Measurements from ENCODE around the gene GP1BB.
A peak's percentile ranks its signal among the peaks of the same experiment; 100 is the strongest.

The GP1BB gene

DNA sequence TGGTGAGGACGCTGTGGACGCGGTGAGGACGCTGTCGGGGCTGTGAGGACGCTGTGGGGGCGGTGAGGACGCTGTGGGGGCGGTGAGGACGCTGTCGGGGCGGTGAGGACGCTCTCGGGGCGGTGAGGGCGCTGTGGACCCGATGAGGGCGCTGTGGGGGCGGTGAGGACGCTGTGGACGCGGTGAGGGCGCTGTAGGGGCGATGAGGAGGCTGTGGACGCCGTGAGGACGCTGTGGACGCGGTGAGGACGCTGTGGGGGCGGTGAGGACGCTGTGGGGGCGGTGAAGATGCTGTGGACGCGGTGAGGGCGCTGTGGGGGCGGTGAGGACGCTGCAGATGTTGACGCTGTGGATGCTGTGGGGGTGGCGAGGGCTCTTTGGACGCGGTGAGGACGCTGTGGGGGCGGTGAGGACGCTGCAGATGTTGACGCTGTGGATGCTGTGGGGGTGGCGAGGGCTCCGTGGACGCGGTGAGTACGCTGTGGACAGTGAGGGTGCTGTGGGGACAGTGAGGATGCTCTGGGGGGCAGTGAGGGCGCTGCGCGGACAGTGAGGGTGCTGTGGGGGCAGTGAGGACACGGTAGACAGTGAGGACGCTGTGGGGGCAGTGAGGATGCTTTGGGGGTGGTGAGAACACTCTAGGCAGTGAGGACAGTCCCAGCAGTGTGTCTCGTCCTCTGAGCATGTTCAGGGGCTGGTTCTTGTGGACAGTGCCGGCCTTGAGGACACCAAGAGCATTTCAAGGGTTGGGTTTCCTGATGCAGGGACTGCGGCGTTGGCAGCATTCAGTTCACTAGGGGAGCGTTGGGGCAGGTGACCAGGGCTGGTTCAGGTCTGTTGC lies 4.2 kb downstream of the GP1BB start:
- DNase-seq, result no peak

GRCh38 chr22:19728271-19728670 lies 4.9 kb downstream of the GP1BB start:
- DNase-seq, result no peak

GRCh38 chr22:19728836-19729235 lies 5.5 kb downstream of the GP1BB start:
- DNase-seq, result no peak

GRCh38 chr22:19729507-19729906 lies 6.2 kb downstream of the GP1BB start:
- no peak for DNase-seq

DNA sequence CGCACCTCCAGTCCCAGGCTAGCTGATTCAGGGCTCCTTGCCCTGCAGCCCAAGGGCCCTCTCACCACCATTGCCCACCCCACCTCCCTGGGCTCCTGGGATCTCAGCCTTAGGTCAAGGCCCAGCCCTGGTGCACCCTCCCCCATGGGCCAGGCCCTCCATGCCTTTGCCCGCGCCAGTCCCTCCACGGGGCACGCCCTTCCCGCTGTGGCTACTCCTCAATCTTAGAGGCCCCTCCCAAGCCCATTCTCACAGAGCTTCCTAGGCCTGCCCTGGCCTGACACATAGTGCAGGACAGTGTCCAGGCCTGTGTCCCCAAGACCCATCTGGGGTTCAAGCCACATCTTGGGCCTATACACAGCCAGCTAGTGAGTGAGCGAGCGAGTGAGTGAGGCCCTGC lies 6.9 kb downstream of the GP1BB start:
- DNase-seq, result no peak

DNA sequence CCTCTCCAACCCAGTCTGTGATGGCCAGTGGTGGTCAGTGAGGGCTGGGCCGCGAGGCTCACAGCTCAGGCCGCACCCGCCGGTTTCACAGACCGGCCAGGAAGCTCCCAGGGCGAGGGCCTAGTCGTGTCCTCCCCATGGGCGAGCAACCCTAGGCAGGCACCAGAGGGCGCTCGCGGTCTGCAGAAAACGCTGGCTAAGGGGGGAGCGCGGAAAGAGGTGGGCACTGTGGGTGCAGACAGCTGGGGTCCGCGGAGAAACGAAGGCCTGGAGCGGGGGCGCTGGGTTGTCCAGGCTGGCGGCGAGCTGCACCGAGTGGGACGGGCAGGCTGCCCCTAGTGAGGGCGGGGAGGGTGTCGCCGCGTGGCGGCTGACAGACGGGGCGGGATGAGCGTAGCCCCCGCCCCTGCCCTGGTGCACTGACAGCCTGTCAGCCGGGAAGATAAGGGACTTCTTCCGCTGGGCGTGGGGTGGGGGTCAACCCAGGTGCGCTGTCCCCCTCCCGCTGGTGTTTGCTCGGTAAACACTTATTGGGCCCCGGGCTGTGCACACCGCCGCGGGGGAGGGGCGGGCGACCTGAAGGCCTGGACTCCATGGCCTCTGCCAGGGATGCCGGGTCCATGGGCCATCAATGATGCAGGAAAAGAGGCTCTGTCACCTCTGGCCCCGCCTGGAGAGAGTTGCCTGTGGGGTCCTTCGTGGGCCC lies 7.5 kb downstream of the GP1BB start:
- DNase-seq, result peak; percentile 74

- DNase-seq, result no peak
These were observed 8.2 kb downstream of the GP1BB start for GRCh38 chr22:19731361-19732135.

GRCh38 chr22:19732403-19733113 lies 9.2 kb downstream of the GP1BB start:
- DNase-seq, result no peak

DNA sequence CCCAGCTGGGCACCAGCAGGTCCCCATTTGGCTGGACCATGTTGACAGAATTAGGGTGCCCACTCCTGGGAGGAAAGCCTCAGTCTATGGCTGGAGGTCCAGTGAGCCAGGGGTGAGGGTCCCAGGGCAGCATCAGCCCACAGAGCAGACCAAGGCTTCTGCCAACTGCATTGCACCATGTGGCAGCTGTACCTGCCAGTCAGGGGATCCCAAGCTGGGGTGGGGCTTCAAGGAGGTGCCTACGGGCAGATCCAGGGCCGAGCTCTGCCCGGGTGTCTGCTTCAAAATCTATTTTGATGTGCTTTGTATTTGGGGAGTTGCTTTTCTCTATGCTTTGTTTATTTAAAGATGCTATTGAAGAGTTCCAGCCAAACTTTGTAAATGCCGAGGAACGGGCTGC lies 10.4 kb downstream of the GP1BB start:
- DNase-seq, result no peak

GRCh38 chr22:19734163-19734562 lies 10.8 kb downstream of the GP1BB start:
- DNase-seq, result no peak

GRCh38 chr22:19734837-19735382 lies 11.6 kb downstream of the GP1BB start:
- no peak for DNase-seq

DNA sequence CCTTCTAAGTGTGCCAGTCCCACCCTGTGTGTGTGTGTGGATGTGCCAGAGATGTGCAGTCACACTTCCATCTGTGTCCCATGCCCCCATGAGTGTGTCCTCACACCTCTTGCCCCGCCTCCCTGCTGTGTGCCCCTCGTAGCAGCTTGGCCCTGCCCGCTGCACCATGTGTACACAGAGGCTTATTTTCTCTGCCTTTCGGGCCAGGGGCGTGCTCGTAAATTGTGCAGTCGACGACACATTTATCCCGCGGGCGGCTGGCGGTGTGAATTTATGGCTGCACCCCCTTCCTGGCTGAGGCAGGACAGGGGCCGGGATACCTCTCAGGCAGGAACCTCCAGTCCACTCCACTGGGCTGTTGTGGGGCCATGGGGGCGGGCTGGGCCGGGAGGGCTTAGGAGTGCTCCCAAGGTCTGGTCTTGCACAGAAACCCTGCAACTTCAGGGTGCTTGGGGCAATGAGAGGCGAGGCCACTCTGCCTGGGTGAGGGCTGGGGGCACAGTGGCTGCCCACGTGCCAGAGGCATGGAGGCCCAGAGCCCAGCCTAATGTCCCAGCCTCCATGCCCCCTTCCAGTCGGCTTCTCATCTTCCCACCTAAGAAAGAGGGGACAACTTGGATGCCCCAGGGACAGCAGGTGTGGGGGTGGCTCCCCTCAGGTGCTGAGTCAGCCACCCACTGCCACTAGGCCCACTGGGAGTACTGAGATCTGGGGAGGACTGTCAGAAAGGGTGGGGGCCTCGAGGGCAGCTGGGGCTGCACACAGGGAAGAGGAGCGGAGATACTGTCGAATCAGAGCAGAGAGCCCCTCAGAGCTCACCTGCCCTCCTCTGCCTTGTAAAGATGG lies 12.5 kb downstream of the GP1BB start:
- DNase-seq, result no peak

GRCh38 chr22:19737846-19738663 lies 14.7 kb downstream of the GP1BB start:
- no peak for DNase-seq

DNA sequence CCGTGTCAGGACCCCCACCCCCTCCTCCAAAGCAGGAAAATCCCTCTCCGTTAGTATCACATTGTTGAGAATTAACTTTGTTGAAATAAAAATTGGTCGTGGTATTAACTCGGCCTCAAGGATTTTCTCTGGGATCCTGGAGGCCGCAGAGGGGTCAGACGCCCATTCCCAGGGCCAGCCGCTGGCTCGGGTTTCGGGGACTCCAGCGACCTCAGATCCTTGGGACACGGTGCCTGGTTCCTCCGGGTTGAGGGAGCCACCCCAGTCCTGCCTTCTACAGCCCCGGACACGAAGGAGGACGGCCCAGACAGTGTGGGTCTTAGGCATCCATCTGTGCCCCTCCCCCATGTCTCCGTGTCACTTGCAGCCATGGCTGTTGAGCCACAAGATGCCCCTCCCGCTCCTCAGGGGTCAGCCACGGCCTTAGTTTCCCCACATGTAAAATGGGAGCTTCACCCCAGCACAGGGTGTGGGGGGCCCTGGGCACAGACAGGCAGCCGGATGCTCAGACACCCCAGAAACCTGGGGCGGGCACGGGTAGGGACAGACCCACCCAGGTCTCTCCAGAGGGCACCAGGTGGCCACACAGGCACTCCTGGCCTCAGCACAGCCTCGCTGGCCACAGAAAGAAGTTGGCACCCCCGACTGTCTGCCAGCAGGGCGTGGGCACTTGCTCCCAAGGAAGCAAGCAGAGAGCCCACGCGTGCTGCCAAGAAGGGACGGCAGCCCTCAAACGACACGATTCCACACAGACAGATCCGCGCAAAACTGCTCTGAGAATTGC lies 15.5 kb downstream of the GP1BB start:
- no peak for DNase-seq

DNA sequence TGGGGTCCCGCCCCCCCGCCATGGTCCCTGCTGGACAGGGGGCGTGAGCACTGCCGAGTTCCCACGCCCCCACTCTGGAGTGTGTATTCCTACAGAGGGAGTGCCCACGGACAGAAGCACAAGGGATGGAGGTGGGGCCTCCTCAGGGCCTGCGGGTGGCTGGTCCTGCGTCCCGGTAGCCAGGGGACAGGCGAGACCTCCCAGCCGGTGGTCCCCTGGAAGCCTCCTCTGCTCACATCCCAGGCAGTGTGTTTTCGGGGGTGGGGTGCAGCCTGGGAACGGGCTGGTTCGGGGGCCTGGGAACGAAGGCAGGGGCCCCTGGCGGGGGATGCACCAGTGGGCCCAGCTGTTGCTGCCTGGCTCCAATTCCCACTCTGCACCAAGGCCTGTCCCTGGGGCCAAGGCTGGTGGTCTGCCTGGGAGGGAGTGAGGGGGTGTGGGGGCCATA lies 16.1 kb downstream of the GP1BB start:
- no peak for DNase-seq

GRCh38 chr22:19739911-19740449 lies 16.6 kb downstream of the GP1BB start:
- DNase-seq, result no peak

DNA sequence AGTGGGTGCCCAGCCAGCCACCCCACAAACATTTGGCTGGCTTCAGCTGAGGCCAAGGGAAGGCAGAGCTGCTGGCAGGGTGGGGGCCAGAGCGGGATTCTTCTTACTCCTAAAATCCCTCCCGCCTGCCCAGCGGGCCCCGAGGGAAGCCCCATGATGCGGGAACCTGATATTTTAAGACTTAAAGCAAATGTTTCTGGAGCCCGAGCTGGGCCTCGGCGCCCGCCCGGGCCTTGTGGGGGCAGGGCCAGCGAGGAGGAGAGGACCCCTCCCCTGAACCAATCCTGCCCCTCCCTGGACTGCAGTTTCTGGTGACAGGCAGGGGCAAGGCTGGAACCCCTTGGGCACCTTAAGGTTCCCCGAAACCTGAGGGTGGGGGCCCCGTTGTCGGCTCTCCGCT lies 17.2 kb downstream of the GP1BB start:
- DNase-seq, result no peak

DNA sequence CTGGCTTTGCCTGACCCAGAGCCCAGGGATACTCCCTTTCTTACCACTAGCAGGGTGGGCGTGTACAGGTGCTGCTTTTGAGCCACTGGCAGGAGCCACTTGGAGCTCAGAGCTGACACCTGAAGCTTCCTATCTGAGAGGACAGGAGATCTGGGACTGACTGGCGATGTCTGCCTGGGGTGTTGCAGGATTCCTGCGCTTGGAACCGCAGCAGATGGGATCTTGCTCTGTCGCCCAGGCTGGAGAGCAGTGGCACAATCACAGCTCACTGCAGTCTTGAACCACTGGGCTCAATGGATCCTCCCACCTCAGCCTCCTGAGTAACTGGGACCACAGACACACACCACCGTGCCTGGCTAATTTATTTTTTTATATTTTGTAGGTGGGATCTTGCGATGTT lies 17.7 kb downstream of the GP1BB start:
- no peak for DNase-seq
